Measurements from ENCODE around the gene PRKCB.

- TF ChIP-seq TAF1 (IDR thresholded peaks at IDR 0.05; ENCODE audit: borderline replicate concordance, insufficient read depth, low read length) (no peak), SIN3A (IDR thresholded peaks at IDR 0.05; ENCODE audit: borderline replicate concordance, insufficient read depth, low read length) (no peak), POLR2AphosphoS5 (IDR thresholded peaks at IDR 0.05; ENCODE audit: low read depth, low read length) (no peak), REST (IDR thresholded peaks at IDR 0.05; ENCODE audit: insufficient read depth in 1 of 2, low read depth in 2 of 2, low read length in 2 of 2) (no peak)
These were observed 28.0 kb downstream of the PRKCB start for GRCh38 chr16:23863511-23864422.

Data from PFSK-1 (cell line).